ENCODE measurements around the gene EPB41.
A peak's percentile ranks its signal among the peaks of the same experiment; 100 is the strongest.
"Not testable (repeated sequence)": the region's sequence is repeated elsewhere in the genome, so short reads cannot be mapped to it uniquely, and the experiment has no call there.

Gene EPB41

DNA sequence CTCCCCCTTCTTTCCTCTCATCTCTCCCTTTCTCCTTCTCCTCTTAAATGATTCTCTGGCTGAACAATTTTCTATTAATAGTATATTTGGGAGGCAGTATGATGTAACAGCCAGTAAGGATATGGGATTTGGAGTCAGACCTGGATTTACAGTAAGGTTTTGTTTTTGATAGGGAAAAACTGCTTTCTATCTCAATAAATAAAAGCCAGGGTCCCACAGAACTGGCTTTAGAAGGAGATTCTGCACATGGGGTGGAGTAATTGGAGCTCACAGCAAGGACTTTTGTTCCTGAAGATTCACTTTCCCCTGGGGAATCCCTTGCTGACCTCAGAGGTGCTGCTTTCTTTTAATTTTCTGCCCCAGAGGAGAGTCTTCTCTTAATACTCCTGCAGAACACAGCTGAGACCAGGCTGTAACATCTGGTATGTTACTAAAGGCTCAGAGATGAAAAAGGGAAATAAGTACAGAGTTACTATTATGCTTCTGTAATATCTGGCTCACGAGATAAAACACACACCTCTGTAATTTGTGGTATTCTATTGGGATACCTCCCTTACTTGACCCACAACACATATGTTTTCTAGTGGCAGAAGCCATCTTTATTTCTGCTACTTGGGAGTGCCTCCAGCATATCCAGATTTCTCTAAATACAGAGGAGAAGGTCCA is 13.4 kb downstream of the EPB41 start:
- peak; percentile 38 for DNase-seq

GRCh38 chr1:28928314-28928941 is 14.1 kb downstream of the EPB41 start:
- no peak for DNase-seq

DNA sequence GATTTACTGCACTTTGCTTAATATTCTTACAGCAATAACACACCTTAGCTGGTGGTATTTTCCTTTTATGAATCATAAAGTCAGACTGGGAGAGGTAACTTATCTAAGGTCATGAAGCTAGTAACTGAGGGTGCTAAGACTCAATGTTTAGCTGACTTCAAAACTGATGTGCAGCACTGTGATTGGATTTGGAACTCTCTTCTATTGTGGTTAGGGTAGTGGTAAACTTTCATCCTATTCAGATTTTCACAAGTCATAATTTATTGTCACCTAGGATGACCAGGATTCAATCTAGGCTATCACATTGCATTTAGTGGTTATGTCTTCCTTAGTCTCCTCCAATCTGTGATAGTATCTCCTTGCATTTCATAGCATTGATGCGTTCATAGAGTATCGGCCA is 18.9 kb downstream of the EPB41 start:
- no peak for DNase-seq

GRCh38 chr1:28933918-28934317 is 19.5 kb downstream of the EPB41 start:
- no peak for DNase-seq

GRCh38 chr1:28934676-28935075 is 20.3 kb downstream of the EPB41 start:
- DNase-seq, result no peak

- DNase-seq, result no peak
Observed at GRCh38 chr1:28935293-28935692, 20.9 kb downstream of the EPB41 start.

GRCh38 chr1:28936094-28936493 is 21.7 kb downstream of the EPB41 start:
- DNase-seq, result no peak

DNA sequence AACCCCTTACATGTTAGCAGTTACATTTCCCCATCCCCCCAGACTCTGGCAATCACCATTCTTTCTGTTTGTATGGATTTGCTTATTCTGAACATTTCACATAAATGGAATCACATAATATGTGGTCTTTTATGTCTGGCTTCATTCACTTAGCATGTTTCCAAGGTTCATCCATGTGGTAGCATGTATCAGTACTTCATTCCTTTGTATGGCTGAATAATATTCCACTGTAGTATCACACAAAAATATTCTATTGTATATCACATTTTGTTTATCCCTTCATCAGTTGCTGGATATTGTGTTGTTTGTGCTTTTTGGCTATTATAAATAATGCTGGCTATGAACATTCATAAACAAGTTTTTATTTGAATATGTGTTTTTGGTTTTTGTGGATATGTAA is 22.2 kb downstream of the EPB41 start:
- DNase-seq, result no peak

DNA sequence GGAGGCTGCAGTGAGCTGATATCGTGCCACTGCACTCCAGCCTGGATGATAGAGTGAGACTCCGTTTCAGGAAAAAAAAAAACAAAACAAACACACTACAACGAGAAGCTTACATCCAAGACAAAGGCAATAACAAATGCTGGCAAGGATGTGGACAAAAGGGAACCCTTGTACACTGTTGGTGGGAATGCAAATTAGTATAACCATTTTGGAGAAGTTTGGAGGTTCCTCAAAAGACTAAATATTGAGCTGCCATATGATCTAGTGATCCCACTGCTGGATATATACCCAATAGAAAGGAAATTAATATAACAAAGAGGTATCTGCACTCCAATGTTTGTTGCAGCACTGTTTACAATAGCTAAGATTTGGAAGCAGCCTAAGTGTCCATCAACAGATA is 29.2 kb downstream of the EPB41 start:
- DNase-seq, result not testable (repeated sequence)

DNA sequence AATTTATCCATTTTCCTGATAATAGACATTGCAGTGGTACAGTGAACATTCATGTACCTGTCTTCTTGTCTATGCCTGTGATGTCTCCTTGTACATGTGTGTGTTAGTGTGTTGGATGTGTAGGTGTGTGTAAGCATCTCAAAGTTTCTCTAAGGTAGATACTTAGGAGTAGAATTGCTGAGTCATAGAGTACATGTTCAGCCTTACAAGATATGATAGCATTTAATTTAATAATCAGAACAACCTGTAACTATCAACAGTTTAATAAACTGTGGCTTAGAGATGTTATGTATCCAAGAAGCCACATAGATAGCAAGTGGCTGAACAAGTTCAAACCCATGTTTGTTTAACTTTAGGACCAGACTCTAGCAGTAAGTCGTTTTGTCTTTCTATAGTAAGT is 35.6 kb downstream of the EPB41 start:
- DNase-seq, result no peak

DNA sequence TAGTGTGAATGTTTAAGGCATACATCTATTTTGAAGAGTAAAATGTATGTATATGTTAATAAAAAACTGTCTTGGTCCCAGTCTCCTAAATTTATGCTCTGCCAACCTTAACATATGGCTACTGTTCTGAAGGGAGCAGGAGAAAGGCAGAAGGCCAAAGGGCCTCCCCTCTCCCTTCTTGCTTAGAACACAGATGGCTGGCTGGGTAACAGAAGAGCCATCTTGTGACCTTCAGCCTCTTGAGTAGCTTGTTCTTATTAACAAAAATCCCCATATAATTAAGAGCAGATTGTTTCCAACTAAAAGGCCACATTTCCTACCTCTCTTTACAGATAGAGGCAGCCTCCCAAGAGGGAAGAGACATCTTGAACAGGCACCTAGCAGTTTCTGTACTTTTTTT is 36.1 kb downstream of the EPB41 start:
- DNase-seq, result peak; percentile 85

GRCh38 chr1:28954126-28954726 is 39.9 kb downstream of the EPB41 start:
- no peak for DNase-seq

- DNase-seq, result no peak
Observed at GRCh38 chr1:28956038-28956464, 41.7 kb downstream of the EPB41 start.

DNA sequence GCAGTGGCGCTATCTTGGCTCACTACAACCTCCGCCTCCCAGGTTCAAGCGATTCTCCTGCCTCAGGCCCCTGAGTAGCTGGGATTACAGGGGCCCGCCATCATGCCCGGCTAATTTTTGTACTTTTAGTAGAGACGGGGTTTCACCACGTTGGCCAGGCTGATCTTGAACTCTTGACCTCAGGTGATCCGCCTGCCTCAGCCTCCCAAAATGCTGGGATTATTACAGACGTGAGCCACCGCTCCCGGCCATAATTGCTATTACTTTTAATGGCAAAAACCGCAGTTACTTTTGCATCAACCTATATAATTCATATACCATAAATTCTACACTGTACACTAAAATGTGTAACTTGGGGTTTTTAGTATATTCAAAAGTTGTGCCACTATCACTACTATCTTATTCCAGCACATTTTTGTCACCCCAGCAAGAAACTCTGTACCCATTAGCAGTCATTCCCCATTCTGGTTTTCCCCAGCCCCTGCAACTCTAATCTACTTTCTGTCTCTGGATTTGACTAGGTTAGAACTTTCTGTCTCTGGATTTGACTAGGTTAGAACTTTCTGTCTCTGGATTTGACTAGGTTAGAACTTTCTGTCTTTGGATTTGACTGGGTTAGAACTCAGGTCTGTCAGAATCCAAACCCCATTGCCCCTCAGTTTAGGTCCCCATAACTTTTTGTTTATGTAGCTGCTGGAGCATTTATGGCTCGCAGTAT is 47.9 kb downstream of the EPB41 start:
- DNase-seq, result not testable (repeated sequence)

- no peak for DNase-seq
Observed at GRCh38 chr1:28965271-28965870, 51.0 kb downstream of the EPB41 start.

- no peak for DNase-seq
Observed at GRCh38 chr1:28966617-28967016, 52.2 kb downstream of the EPB41 start.

DNA sequence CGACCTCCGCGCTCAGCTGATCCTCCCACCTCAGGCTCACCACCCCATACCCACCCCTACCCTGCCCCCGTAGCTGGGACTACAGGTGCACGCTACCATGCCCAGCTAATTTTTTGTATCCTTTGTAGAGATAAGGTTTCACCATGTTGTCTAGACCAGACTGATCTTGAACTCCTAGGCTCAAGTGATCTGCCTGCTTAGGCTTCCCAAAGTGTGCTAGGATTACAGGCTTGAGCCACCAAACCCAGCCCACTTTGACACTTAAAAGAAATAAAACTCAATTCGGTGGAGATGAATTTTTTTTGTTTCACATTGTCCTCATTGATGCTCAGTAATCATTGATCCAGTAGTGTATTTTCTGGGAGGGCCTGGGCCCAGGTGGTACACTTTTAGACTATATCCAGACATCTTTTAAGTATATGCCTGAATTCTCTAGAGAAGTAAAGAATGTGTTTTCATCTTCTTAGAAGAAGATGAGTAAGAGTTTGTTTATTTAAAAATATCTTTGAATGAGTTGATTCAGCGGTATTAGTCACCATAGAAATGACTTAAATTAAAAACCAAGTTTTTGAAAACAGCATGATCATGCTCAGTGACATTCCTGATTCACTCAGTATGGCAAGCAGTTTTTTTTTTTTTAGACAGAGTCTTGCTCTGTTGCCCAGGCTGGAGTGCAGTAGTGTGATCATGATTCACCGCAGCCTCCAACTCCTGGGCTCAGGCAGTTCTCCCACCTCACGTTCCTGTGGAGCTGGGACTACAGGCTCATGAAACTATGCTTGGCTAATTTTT is 57.8 kb downstream of the EPB41 start:
- no peak for DNase-seq

GRCh38 chr1:28973596-28974421 is 59.4 kb downstream of the EPB41 start:
- DNase-seq, result peak; percentile 82

DNA sequence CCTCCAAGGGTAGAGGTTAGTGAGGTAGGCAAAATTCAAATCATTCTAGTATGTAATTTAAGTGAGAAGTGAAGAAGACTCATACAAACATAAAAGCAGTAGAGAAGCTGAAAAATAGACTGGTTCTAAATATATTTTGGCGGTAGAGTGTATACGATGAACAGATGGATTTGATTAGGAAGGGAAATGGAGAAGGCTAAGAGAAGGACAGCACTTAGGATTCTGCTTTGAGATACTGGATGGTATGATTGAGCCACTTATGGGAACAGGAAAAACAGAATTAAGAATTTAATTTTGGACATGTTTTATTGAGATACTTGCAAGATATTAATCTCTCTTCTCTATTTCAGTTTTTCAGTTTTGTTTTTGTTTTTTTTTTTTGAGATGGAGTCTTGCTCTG is 60.1 kb downstream of the EPB41 start:
- no peak for DNase-seq

DNA sequence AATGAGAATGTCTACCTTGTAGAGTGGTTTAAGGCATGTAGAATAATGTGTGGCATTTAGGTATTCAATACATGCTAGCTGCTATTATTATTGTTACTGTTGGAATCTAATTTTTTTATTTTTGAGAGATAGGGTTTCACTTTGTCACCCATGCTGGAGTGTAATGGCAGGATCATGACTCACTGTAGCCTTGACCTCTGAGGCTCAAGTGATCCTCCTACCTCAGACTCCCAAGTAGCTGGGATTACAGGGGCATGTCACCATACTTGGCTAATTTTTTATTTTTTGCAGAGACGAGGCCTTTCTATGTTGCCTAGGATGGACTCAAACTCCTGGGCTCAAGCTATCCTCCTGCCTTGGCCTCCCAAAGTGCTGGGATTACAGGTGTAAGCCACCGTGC is 61.9 kb downstream of the EPB41 start:
- no peak for DNase-seq

DNA sequence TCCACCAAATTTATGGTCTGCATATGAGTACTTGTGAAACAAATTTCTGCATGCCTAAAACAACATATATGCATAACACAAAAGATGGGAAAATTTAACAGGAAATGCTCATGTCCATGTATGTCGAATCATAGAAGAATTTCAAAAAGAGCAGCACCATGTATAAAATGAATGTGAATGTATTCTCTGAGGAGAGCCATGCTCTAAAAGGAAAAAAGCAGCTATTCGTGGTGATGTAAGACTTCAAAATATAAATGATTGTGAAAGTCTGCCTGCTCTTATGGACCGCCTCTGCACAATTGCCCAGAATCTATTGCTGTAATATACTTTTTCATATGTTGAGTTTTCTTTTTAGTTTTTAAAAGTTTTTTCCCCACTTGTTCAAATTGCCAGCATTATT is 66.8 kb downstream of the EPB41 start:
- DNase-seq, result no peak

DNA sequence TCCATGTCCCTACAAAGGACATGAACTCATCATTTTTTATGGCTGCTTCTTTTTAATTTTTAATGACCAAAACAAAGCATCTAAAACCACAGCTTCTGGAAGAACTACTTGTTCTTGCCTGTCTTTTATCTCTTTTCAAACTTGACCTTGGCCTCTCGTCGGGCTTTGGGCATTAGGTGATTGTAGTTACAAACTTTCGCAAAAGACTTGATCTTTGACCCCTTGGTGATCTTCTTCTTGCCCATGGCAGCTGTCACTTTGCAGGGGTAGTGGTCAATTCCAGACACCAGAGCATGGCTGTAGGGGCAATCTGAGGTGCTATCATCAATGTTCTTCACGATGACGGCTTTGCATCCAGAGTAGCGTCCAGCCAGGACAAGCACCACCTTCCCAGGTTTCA is 67.8 kb downstream of the EPB41 start:
- DNase-seq, result no peak

Data from DMS 273 treated with DMSO at 0.1 percent for 48 hours (cell line).